SK-N-MC (cell line): ENCODE data around the gene KIF2B.

Experiments
- DNase-seq: peaks from one replicate; pipeline ENCODE4 v3.0.0-alpha.2; 2011; ENCODE audit warnings: low read depth, low spot score
- H3K27ac ChIP-seq: fragments of 200-600 bp; sonication (generic); 2 replicates; pipeline ENCODE4 v1.5.1; 2016; ENCODE audit warnings: mixed run types
- H3K36me3 ChIP-seq: fragments of 200-600 bp; sonication (generic); 2 replicates; pipeline ENCODE4 v1.6.1; 2017; ENCODE audit warnings: antibody characterized with exemption, low read length, mixed read lengths; ENCODE audit not compliant: insufficient read depth
- H3K4me3 ChIP-seq: fragments of 200-600 bp; sonication (generic); 2 replicates; pipeline ENCODE4 v1.5.1; 2016
- H3K9ac ChIP-seq: fragments of 200-600 bp; sonication (generic); 2 replicates; pipeline ENCODE4 v1.8.0; 2017; ENCODE audit warnings: mixed run types, mixed read lengths; ENCODE audit not compliant: insufficient read length
- H3K9me3 ChIP-seq: fragments of 200-600 bp; sonication (generic); 2 replicates; pipeline ENCODE4 v1.6.1; 2017; ENCODE audit warnings: low read depth, mild to moderate bottlenecking, antibody characterized with exemption, low read length, moderate library complexity, mixed read lengths
- EZH2 ChIP-seq: fragments of 200-600 bp; sonication (generic); IDR thresholded peaks from one replicate; pipeline ENCODE4 v1.6.1; 2017; ENCODE audit warnings: antibody characterized with exemption
- FOXP2 ChIP-seq: optimal IDR thresholded peaks from 2 replicates; pipeline ENCODE3; 2011; ENCODE audit warnings: mild to moderate bottlenecking, moderate library complexity; ENCODE audit not compliant: insufficient read depth; ENCODE audit errors: extremely low read length, control extremely low read depth
- POLR2AphosphoS5 ChIP-seq: IDR thresholded peaks from 2 replicates; pipeline ENCODE4 v1.6.1; 2012; ENCODE audit warnings: mild to moderate bottlenecking, low read depth, low read length, borderline replicate concordance

Gene KIF2B

DNA sequence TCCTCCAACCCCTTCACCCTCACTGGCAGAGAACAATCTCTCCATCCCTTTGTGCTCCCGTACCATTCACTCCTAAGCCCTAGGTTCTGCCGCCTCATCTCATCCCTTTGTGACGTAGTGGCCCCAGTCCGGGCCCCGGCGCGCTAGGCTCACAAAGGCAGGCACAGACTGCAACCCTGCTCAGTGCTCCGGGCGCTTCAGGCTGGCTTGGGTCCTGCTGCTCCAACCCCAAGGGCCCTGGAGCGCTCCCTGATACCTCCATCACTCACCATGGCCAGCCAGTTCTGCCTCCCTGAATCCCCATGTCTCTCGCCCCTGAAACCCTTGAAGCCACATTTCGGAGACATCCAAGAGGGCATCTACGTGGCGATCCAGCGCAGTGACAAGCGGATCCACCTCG, at the start of gene KIF2B:
KIF2B (plus strand) TSS at position 164 of the 400 bp plus-strand sequence; CDS start at position 271, 107 bp downstream.
- Histone ChIP-seq H3K9me3 (no peaks in the 10 kb centered on the region), H3K9ac (no peak within 1 kb of the TSS), H3K36me3 (no peaks in the 10 kb centered on the region), H3K4me3 (no peak within 1 kb of the TSS), H3K27ac (no peak within 1 kb of the TSS)
- no peak for DNase-seq
- TF ChIP-seq EZH2 (no peak), FOXP2 (no peak), POLR2AphosphoS5 (no peak)

DNA sequence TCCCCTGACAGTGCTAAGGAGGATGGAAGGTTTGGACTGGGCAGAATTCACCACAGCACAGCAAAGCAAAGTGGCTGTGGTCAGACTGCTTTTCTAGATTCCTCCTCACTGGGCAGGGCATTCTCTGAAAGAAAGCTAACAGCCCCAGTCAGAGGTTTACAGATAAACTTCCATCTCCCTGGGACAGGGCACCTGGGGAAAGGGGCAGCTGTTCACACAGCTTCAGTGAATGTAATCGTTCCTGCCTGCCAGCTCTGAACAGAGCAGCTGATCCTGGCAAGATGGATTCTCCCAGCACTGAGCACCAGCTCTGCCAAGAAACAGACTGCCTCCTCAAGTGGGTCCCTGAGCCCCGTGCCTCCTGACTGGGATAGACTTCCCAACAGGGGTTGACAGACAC, 42.4 kb upstream of the KIF2B start:
- Histone ChIP-seq H3K9ac (no peak overlapping the region), H3K27ac (no peak overlapping the region), H3K36me3 (no peaks in the 10 kb centered on the region), H3K4me3 (no peak overlapping the region), H3K9me3 (no peaks in the 10 kb centered on the region)
- no peak for DNase-seq
- no peak for TF ChIP-seq FOXP2
- no peak for TF ChIP-seq POLR2AphosphoS5
- TF ChIP-seq EZH2: no peak

DNA sequence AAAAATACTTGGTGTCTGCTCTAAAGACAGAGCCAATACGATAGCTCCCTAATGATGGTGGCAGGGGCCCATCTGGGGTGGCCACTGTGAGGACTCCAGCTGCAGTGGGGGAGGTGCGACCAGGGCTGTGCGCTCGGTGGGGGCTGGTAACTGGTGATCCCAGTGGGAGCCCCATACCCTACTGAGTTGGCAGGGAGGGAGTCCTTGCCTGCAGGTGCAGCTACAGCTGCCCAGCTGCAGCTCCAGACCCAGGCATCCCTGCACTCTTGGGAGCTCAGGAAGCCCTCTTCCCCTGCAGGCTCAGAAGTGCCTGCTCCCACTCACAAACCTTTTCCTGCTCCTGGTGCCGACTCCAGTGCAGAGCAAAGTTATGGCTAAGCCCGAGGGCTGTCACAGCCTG, 31.2 kb upstream of the KIF2B start:
- no peak overlapping the region for H3K27ac ChIP-seq
- no peak overlapping the region for H3K4me3 ChIP-seq
- TF ChIP-seq POLR2AphosphoS5: no peak
- no peak for TF ChIP-seq EZH2
- no peak for TF ChIP-seq FOXP2
- H3K9me3 ChIP-seq: no peaks in the 10 kb centered on the region
- H3K36me3 ChIP-seq: no peaks in the 10 kb centered on the region
- no peak for DNase-seq
- no peak overlapping the region for H3K9ac ChIP-seq

DNA sequence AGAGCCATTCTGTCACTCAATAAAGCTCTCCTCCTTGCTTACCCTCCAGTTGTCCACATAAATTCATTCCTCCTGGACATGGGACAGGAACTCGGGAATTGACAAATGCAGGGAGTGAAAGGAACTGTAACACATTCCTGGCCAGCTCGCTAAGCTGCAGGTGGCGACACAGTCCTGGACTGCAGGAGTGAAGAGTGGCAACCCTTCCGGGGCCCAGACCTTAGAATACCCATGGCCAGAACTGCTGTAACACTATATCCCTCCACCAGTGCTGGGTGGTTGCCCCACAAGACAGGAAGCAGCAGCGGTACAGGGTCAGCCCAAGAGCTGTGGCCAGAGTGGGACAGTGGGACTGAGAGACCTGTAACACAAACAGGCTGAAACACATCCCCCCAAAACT, 30.3 kb upstream of the KIF2B start:
- no peak for TF ChIP-seq FOXP2
- no peak for TF ChIP-seq EZH2
- TF ChIP-seq POLR2AphosphoS5: no peak
- no peak for DNase-seq
- Histone ChIP-seq H3K9me3 (no peaks in the 10 kb centered on the region), H3K4me3 (no peak overlapping the region), H3K9ac (no peak overlapping the region), H3K36me3 (no peaks in the 10 kb centered on the region), H3K27ac (no peak overlapping the region)

DNA sequence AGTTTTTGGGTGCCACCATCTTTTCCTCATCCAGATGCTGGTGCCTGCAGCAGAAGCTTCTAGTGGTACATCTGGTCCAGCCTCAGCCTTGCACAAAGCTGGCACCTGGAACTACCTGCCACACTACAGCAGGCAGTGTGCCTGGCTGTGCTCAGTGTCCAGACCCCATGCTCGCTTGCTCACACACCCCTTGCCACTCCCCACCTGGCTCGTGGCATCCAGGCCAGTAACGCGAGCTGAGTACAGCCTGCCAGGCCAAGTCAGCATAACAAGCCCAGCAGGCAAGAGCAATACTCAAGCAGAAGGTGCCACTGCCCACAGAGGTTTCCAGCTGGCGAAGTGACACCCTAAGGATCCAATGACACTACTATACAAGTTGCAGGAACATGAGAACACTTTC, 29.7 kb upstream of the KIF2B start:
- no peak for TF ChIP-seq POLR2AphosphoS5
- TF ChIP-seq EZH2: no peak
- Histone ChIP-seq H3K36me3 (no peaks in the 10 kb centered on the region), H3K9ac (no peak overlapping the region), H3K27ac (no peak overlapping the region), H3K9me3 (no peaks in the 10 kb centered on the region), H3K4me3 (no peak overlapping the region)
- DNase-seq: no peak

DNA sequence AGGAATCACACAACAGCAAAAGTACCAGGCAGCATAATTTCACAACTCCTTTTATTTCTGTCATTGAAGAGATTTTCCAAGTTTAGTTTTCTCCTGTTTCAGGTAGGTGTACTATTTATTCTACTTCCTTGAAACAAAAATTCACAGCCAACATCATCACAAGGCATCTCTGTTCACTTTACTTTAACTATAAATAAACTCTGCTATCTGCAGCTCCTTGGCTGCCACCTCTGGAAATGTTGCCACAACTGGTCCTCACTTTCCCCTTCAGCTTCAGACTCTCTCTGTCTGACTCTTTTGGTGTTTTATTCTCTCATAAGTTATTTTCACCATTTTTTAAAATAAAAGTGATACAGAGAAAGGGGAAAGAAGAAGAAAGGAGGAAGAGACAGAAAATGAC, 27.9 kb upstream of the KIF2B start:
- no peak for TF ChIP-seq EZH2
- TF ChIP-seq POLR2AphosphoS5: no peak
- TF ChIP-seq FOXP2: no peak
- Histone ChIP-seq H3K9ac (no peak overlapping the region), H3K36me3 (no peaks in the 10 kb centered on the region), H3K27ac (no peak overlapping the region), H3K9me3 (no peaks in the 10 kb centered on the region), H3K4me3 (no peak overlapping the region)
- no peak for DNase-seq

DNA sequence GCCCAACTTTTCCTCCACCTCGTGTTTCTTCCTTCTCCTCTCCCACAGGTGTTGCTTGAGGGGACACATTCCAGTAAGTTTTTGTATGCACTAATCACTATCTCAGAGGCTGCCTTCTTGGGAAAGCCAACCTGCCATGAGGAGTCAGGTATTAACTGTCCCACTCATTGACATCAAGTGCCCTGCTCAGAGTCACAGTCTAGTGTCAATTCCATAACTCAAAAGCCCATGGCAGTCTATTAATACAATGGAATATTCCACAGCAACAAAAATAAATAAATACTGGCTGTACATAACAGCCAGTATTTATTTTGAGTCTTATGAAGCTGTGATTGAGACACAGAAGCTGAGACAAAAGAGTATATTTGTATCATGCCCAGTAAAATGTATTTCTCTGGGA, 26.1 kb upstream of the KIF2B start:
- TF ChIP-seq EZH2 (no peak), POLR2AphosphoS5 (no peak), FOXP2 (no peak)
- Histone ChIP-seq H3K36me3 (no peaks in the 10 kb centered on the region), H3K9ac (no peak overlapping the region), H3K9me3 (no peaks in the 10 kb centered on the region), H3K27ac (no peak overlapping the region), H3K4me3 (no peak overlapping the region)
- DNase-seq: no peak

DNA sequence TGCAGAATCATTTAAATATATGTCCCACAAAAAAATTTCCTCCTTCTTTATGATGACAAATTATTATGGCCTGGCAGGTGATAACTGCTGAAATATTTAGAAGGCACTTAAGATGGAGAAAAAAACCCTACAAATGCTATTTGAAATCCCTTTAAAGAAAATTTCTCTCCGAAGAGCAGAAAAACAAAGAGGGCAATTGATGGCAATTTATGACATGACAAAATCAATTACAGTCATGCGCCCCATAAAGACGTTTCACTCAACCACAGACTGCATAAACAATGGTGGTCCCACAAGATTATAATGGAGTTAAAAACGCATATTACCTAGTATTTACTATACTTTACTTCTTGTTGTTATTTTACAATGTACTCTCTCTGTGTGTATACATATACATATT, 25.2 kb upstream of the KIF2B start:
- H3K4me3 ChIP-seq: no peak overlapping the region
- no peak for DNase-seq
- no peak overlapping the region for H3K9ac ChIP-seq
- TF ChIP-seq FOXP2 (no peak), POLR2AphosphoS5 (no peak), EZH2 (no peak)
- no peaks in the 10 kb centered on the region for H3K36me3 ChIP-seq
- H3K9me3 ChIP-seq: no peaks in the 10 kb centered on the region
- no peak overlapping the region for H3K27ac ChIP-seq

- no peaks in the 10 kb centered on the region for H3K9me3 ChIP-seq
- DNase-seq: no peak
Observed at GRCh38 chr17:53804437-53804836, 18.3 kb upstream of the KIF2B start.

GRCh38 chr17:53806473-53806872, 16.3 kb upstream of the KIF2B start:
- no peak for DNase-seq
- no peaks in the 10 kb centered on the region for H3K9me3 ChIP-seq
- H3K36me3 ChIP-seq: no peaks in the 10 kb centered on the region
- H3K27ac ChIP-seq: no peak overlapping the region
- H3K4me3 ChIP-seq: no peak overlapping the region
- no peak overlapping the region for H3K9ac ChIP-seq
- TF ChIP-seq POLR2AphosphoS5 (no peak), FOXP2 (no peak), EZH2 (no peak)

More at GRCh38 chr17:53804437-53804836, 18.3 kb upstream of the KIF2B start:
- Histone ChIP-seq H3K36me3 (no peaks in the 10 kb centered on the region), H3K4me3 (no peak overlapping the region), H3K9ac (no peak overlapping the region), H3K27ac (no peak overlapping the region)
- TF ChIP-seq EZH2: no peak
